NK-92 treated with Interleukin-12 subunit alpha and Interleukin-12 subunit beta, amount 100 ng/mL, for 24 hours (cell line): Measurements from ENCODE around the gene CD2.
A peak's percentile ranks its signal among the peaks of the same experiment; 100 is the strongest.

ENCODE experiments used
- DNase-seq: peaks from one replicate; lab custom pipeline; 2025; lab: John Stamatoyannopoulos, UW

Gene CD2

GRCh38 chr1:116777831-116778830 is 23.9 kb downstream of the CD2 start:
- no peak for DNase-seq

GRCh38 chr1:116781034-116781433 is 26.8 kb downstream of the CD2 start:
- DNase-seq, result no peak

GRCh38 chr1:116785006-116785405 is 30.8 kb downstream of the CD2 start:
- DNase-seq, result no peak

- no peak for DNase-seq
These were observed 31.8 kb downstream of the CD2 start for GRCh38 chr1:116786049-116786448.

GRCh38 chr1:116791727-116792126 is 37.5 kb downstream of the CD2 start:
- DNase-seq, result no peak

GRCh38 chr1:116793357-116793935 is 39.2 kb downstream of the CD2 start:
- no peak for DNase-seq

GRCh38 chr1:116794371-116794770 is 40.1 kb downstream of the CD2 start:
- DNase-seq, result no peak

GRCh38 chr1:116794804-116795481 is 40.7 kb downstream of the CD2 start:
- DNase-seq, result no peak

GRCh38 chr1:116795482-116795829 is 41.2 kb downstream of the CD2 start:
- DNase-seq, result no peak

- no peak for DNase-seq
These were observed 50.5 kb downstream of the CD2 start for GRCh38 chr1:116804736-116805135.

GRCh38 chr1:116805398-116805797 is 51.2 kb downstream of the CD2 start:
- DNase-seq, result no peak

- no peak for DNase-seq
These were observed 52.0 kb downstream of the CD2 start for GRCh38 chr1:116806245-116806644.

- no peak for DNase-seq
These were observed 52.4 kb downstream of the CD2 start for GRCh38 chr1:116806671-116807070.

- DNase-seq, result no peak
These were observed 53.4 kb downstream of the CD2 start for GRCh38 chr1:116807394-116808199.

GRCh38 chr1:116808200-116808847 is 54.1 kb downstream of the CD2 start:
- no peak for DNase-seq

- peak; percentile 36 for DNase-seq
These were observed 54.7 kb downstream of the CD2 start for GRCh38 chr1:116808848-116809508.

GRCh38 chr1:116811321-116811720 is 57.1 kb downstream of the CD2 start:
- no peak for DNase-seq

GRCh38 chr1:116814926-116815723 is 60.9 kb downstream of the CD2 start:
- DNase-seq, result no peak

- DNase-seq, result peak; percentile 61
These were observed 63.4 kb downstream of the CD2 start for GRCh38 chr1:116817582-116818064.
